Panc1 (cell line): ENCODE data around the gene TOP1. TPM values are rescaled to one million over a fixed set of nuclear protein-coding genes. Genes with fewer than 3 reads are reported as not detected.

Experiments
- ATAC-seq: fragments of 200-7000 bp; cut with Tn5 transposase; 2 replicates; pipeline ENCODE4 v1.9.1; 2020; ENCODE audit warnings: mild to moderate bottlenecking, moderate library complexity
- BruUV-seq: library from RNA; stranded (reverse); fragments of 400-500 nt; replicated peaks from 2 replicates; lab custom pipeline; 2021; lab: Mats Ljungman, UMichigan
- CTCF ChIA-PET: fragments of 300-600 bp; sonication (Branson Sonifier 250); formaldehyde crosslinking; loops from one replicate; lab custom pipeline; 2022; ENCODE audit warnings: antibody characterized with exemption; lab: Charles Lee
- POLR2A ChIA-PET: fragments of 300-600 bp; sonication (Branson Sonifier 250); formaldehyde crosslinking; loops from one replicate; lab custom pipeline; 2022; ENCODE audit warnings: antibody characterized with exemption; lab: Charles Lee
- DNase-seq: peaks from one replicate; pipeline ENCODE4 v3.0.0-alpha.2; 2010; ENCODE audit warnings: low read depth, low spot score
- H3K27ac ChIP-seq: 2 replicates; pipeline ENCODE4 v1.5.1; 2011; ENCODE audit warnings: mild to moderate bottlenecking, low read length, inconsistent platforms
- H3K27me3 ChIP-seq: fragments of 200-500 bp; sonication (Bioruptor generic); 2 replicates; pipeline ENCODE4 v1.6.0; 2014; ENCODE audit warnings: low read length, inconsistent platforms; ENCODE audit not compliant: control insufficient read depth, insufficient read depth
- H3K36me3 ChIP-seq: fragments of 200-500 bp; sonication (Bioruptor generic); 2 replicates; pipeline ENCODE4 v1.5.1; 2014; ENCODE audit warnings: inconsistent platforms, mild to moderate bottlenecking, low read length, moderate library complexity; ENCODE audit not compliant: control insufficient read depth, insufficient read depth
- H3K4me1 ChIP-seq: 2 replicates; pipeline ENCODE4 v1.5.1; 2011; ENCODE audit warnings: inconsistent platforms, mild to moderate bottlenecking, low read length, moderate library complexity; ENCODE audit not compliant: control insufficient read depth, insufficient read depth
- H3K4me3 ChIP-seq, 2 experiments: 2 replicates each; pipeline ENCODE4 v1.5.1; 2011 to 2012; ENCODE audit warnings: low read depth in 2 of 2, low read length in 2 of 2, mild to moderate bottlenecking in 2 of 2, inconsistent platforms in 1 of 2, moderate library complexity in 1 of 2
- H3K9me3 ChIP-seq: fragments of 200-500 bp; sonication (Bioruptor generic); 2 replicates; pipeline ENCODE4 v1.5.1; 2014; ENCODE audit warnings: low read depth, mild to moderate bottlenecking, inconsistent platforms, low read length, moderate library complexity; ENCODE audit not compliant: control insufficient read depth, insufficient read depth
- POLR2AphosphoS5 ChIP-seq: IDR thresholded peaks from 2 replicates; pipeline ENCODE4 v1.6.1; 2012; ENCODE audit warnings: mild to moderate bottlenecking, low read depth, low read length, moderate library complexity
- REST ChIP-seq, 2 experiments: IDR thresholded peaks; 2 replicates each; pipeline ENCODE4 v1.6.1; 2011 to 2012; ENCODE audit warnings: low read depth in 2 of 2, control low read depth in 1 of 2, low read length in 1 of 2, mild to moderate bottlenecking in 1 of 2, moderate library complexity in 1 of 2; ENCODE audit not compliant: insufficient read depth in 1 of 2
- SIN3A ChIP-seq: IDR thresholded peaks from 2 replicates; pipeline ENCODE4 v1.6.1; 2012; ENCODE audit warnings: low read depth, mild to moderate bottlenecking, low read length, moderate library complexity, borderline replicate concordance; ENCODE audit not compliant: insufficient read depth
- TCF7L2 ChIP-seq: IDR thresholded peaks from 2 replicates; pipeline ENCODE4 v1.6.1; 2011; ENCODE audit warnings: mild to moderate bottlenecking, low read depth, low read length, inconsistent platforms
- in situ Hi-C: cut with HindIII; loops from 2 replicates; pipeline ENCODE4 v1.10.0; 2016; ENCODE audit warnings: low sequenced_read_pairs, low pct_unique_long_range_greater_than_20kb
- intact Hi-C: fragments of 100-400 bp; cut with micrococcal nuclease; formaldehyde crosslinking; loops from one replicate; pipeline ENCODE4 v1.10.0; 2022; ENCODE audit not compliant: unreplicated experiment
- total RNA-seq: library from RNA; stranded (reverse); gene quantifications from one replicate; pipeline ENCODE4 v1.2.1, GENCODE V29; 2021; ENCODE audit not compliant: unreplicated experiment
- TF ChIP-seq, protein P1 (sequence below): fragments of 450-650 bp; IDR thresholded peaks from 2 replicates; pipeline ENCODE4 v1.5.1; 2017; ENCODE audit warnings: mild to moderate bottlenecking

Gene TOP1
- total RNA-seq, 1 experiment from 2014 or later: 65.2 TPM

DNA sequence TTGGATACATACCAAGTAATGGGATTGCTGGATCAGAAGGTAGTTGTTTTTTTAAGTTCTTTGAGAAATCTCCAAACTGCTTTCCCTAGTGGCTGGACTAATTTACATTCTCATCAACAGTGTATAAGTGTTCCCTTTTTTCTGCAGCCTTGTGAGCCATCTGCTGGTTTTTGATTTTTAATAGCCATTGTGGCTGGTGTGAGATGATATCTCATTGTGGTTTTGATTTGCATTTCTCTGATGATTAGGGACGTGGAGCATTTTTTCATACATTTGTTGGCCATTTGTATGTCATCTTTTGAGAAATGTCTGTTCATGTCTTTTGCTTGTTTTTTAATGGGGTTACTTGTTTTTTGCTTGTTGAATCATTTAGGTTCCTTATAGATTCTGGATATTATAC lies 34.8 kb downstream of the TOP1 start:
- ChIA-PET CTCF (no interaction called here), POLR2A (no interaction called here)
- no peak for TF ChIP-seq POLR2AphosphoS5
- no peak for TF ChIP-seq TCF7L2
- TF ChIP-seq REST (IDR thresholded peaks at IDR 0.05; ENCODE audit: insufficient read depth in 1 of 2, low read depth in 2 of 2, low read length in 1 of 2): no peak
- TF ChIP-seq SIN3A: no peak
- TF ChIP-seq, protein P1, sequence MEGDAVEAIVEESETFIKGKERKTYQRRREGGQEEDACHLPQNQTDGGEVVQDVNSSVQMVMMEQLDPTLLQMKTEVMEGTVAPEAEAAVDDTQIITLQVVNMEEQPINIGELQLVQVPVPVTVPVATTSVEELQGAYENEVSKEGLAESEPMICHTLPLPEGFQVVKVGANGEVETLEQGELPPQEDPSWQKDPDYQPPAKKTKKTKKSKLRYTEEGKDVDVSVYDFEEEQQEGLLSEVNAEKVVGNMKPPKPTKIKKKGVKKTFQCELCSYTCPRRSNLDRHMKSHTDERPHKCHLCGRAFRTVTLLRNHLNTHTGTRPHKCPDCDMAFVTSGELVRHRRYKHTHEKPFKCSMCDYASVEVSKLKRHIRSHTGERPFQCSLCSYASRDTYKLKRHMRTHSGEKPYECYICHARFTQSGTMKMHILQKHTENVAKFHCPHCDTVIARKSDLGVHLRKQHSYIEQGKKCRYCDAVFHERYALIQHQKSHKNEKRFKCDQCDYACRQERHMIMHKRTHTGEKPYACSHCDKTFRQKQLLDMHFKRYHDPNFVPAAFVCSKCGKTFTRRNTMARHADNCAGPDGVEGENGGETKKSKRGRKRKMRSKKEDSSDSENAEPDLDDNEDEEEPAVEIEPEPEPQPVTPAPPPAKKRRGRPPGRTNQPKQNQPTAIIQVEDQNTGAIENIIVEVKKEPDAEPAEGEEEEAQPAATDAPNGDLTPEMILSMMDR: no peak
- ATAC-seq: no peak
- Histone ChIP-seq H3K27ac (no peak overlapping the region), H3K4me1 (no peaks in the 10 kb centered on the region), H3K9me3 (no peaks in the 10 kb centered on the region), H3K36me3 (peaks cover 7% of the 10 kb centered on the region; the same call in 1 of the 2 replicates), H3K4me3 (no peak overlapping the region), H3K27me3 (no peaks in the 10 kb centered on the region)
- intact Hi-C loops: no loop called here
- in situ Hi-C loops: no loop called here
- DNase-seq: no peak
- no TSS peak for BruUV-seq

DNA sequence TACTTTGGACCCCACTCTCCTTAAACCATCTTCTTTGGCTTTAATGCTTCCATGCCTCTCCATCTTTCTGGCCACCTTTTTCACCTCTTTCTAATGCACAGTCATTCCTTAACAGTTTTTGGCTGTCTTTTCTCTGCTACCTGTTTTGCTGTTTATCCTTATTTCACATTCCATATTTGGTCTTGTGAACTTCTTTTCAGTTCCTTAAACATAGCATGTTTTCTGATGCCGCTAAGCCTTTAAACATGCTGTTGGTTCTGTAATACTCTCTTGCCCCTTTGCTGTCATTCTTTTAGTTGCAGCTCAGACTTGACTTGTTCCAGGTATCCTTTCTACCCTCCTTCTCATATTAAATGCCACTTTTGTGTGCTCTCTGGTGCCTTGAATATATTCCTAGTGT lies 35.8 kb downstream of the TOP1 start:
- in situ Hi-C loops (no loop called here), intact Hi-C loops (no loop called here)
- ChIA-PET POLR2A (no interaction called here), CTCF (no interaction called here)
- ATAC-seq: no peak
- Histone ChIP-seq H3K4me1 (no peaks in the 10 kb centered on the region), H3K27ac (no peak overlapping the region), H3K9me3 (no peaks in the 10 kb centered on the region), H3K27me3 (no peaks in the 10 kb centered on the region), H3K4me3 (no peak overlapping the region), H3K36me3 (peaks cover 7% of the 10 kb centered on the region; the same call in 1 of the 2 replicates)
- BruUV-seq: no TSS peak
- DNase-seq: no peak
- TF ChIP-seq TCF7L2: no peak
- TF ChIP-seq SIN3A: no peak

GRCh38 chr20:41065716-41066115 lies 37.1 kb downstream of the TOP1 start:
- ATAC-seq (no peak), DNase-seq (no peak)
- BruUV-seq: no TSS peak
- no peaks in the 10 kb centered on the region for H3K9me3 ChIP-seq
- CTCF ChIA-PET: no interaction called here
- in situ Hi-C loops: no loop called here
- H3K4me3 ChIP-seq: no peak overlapping the region
- TF ChIP-seq POLR2AphosphoS5: no peak
- TF ChIP-seq SIN3A: no peak
- no peak for TF ChIP-seq REST (IDR thresholded peaks at IDR 0.05; ENCODE audit: insufficient read depth in 1 of 2, low read depth in 2 of 2, low read length in 1 of 2)
- TF ChIP-seq, protein P1: no peak
- no peak for TF ChIP-seq TCF7L2
- no peak overlapping the region for H3K27ac ChIP-seq
- no peaks in the 10 kb centered on the region for H3K27me3 ChIP-seq
- POLR2A ChIA-PET: no interaction called here
- H3K36me3 ChIP-seq: peaks cover 7% of the 10 kb centered on the region; the same call in 1 of the 2 replicates
- no peaks in the 10 kb centered on the region for H3K4me1 ChIP-seq
- intact Hi-C loops: no loop called here
